ENCODE measurements around the gene KLHL10.

DNA sequence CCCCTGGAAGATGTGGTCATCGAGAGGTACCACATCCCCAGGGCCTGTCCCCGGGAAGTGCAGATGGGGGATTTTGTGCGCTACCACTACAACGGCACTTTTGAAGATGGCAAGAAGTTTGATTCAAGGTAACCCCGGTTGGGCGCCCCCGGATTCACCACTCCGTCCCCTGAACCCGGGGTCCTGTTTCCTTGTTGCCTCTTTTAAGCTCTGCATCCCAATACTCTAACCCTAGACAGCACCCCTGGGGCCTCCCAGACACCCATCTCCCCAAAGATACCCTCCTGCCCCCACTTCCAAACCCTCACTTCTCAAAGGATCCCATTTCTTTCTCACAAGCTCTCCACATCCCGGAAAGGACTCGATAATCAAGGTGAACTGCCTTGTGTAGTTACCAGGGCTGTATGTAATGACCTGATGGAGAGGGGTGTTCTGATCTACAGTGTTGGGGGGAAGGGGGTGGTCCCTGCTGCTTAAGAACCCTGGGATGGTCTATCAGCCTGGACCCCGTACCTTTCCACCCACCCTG, 24.4 kb upstream of the KLHL10 start:
- TF ChIP-seq, protein P1, sequence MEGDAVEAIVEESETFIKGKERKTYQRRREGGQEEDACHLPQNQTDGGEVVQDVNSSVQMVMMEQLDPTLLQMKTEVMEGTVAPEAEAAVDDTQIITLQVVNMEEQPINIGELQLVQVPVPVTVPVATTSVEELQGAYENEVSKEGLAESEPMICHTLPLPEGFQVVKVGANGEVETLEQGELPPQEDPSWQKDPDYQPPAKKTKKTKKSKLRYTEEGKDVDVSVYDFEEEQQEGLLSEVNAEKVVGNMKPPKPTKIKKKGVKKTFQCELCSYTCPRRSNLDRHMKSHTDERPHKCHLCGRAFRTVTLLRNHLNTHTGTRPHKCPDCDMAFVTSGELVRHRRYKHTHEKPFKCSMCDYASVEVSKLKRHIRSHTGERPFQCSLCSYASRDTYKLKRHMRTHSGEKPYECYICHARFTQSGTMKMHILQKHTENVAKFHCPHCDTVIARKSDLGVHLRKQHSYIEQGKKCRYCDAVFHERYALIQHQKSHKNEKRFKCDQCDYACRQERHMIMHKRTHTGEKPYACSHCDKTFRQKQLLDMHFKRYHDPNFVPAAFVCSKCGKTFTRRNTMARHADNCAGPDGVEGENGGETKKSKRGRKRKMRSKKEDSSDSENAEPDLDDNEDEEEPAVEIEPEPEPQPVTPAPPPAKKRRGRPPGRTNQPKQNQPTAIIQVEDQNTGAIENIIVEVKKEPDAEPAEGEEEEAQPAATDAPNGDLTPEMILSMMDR (IDR thresholded peaks at IDR 0.05), result no peak
- TF ChIP-seq, protein P2, sequence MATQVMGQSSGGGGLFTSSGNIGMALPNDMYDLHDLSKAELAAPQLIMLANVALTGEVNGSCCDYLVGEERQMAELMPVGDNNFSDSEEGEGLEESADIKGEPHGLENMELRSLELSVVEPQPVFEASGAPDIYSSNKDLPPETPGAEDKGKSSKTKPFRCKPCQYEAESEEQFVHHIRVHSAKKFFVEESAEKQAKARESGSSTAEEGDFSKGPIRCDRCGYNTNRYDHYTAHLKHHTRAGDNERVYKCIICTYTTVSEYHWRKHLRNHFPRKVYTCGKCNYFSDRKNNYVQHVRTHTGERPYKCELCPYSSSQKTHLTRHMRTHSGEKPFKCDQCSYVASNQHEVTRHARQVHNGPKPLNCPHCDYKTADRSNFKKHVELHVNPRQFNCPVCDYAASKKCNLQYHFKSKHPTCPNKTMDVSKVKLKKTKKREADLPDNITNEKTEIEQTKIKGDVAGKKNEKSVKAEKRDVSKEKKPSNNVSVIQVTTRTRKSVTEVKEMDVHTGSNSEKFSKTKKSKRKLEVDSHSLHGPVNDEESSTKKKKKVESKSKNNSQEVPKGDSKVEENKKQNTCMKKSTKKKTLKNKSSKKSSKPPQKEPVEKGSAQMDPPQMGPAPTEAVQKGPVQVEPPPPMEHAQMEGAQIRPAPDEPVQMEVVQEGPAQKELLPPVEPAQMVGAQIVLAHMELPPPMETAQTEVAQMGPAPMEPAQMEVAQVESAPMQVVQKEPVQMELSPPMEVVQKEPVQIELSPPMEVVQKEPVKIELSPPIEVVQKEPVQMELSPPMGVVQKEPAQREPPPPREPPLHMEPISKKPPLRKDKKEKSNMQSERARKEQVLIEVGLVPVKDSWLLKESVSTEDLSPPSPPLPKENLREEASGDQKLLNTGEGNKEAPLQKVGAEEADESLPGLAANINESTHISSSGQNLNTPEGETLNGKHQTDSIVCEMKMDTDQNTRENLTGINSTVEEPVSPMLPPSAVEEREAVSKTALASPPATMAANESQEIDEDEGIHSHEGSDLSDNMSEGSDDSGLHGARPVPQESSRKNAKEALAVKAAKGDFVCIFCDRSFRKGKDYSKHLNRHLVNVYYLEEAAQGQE (IDR thresholded peaks at IDR 0.05; ENCODE audit: insufficient read depth in 1 of 2, low read depth in 2 of 2, low read length in 1 of 2), result no peak
- TF ChIP-seq POLR2AphosphoS5 (IDR thresholded peaks at IDR 0.05; ENCODE audit: low read depth, low read length), result no peak
- no peak for TF ChIP-seq SIN3A (IDR thresholded peaks at IDR 0.05; ENCODE audit: borderline replicate concordance, insufficient read depth, low read depth, low read length)
- no peak for TF ChIP-seq TCF7L2 (IDR thresholded peaks at IDR 0.05; ENCODE audit: low read depth, low read length)

Data from Panc1 (cell line).